HL-60 (cell line): ENCODE data around the gene PTDSS2.

Experiments used
- SPI1 ChIP-seq: IDR thresholded peaks from 2 replicates; pipeline ENCODE4 v1.6.1; 2012; ENCODE audit warnings: low read depth, mild to moderate bottlenecking, borderline replicate concordance
- TF ChIP-seq, protein P1 (sequence below): IDR thresholded peaks from one replicate; pipeline ENCODE4 v1.5.1; 2011; ENCODE audit warnings: low read length, control low read depth, inconsistent platforms; ENCODE audit not compliant: insufficient read depth

DNA sequence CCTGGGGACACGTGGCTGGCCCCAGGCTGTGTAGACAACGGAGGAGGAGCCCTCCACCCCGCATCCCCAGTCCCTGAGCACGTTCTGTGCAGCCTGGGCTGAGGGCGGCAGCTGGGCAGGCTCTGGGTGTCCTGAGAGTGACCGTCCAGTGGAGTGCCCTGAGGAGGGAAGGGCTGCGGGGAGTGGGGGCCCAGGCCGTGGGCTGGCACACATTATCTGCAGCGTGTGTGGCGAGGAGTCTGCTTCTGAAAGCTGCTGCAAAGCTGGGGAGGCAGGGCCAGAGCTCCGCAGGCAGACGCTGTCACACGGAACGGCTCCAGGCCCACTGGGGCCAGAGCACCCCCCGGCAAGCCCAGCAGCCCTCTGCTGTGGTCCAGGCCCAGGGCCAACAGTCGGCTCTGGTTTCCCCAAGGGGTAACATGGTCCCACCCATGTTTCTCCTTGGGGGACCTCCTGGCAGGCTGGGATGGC, 7.4 kb upstream of the PTDSS2 start:
- TF ChIP-seq, protein P1, sequence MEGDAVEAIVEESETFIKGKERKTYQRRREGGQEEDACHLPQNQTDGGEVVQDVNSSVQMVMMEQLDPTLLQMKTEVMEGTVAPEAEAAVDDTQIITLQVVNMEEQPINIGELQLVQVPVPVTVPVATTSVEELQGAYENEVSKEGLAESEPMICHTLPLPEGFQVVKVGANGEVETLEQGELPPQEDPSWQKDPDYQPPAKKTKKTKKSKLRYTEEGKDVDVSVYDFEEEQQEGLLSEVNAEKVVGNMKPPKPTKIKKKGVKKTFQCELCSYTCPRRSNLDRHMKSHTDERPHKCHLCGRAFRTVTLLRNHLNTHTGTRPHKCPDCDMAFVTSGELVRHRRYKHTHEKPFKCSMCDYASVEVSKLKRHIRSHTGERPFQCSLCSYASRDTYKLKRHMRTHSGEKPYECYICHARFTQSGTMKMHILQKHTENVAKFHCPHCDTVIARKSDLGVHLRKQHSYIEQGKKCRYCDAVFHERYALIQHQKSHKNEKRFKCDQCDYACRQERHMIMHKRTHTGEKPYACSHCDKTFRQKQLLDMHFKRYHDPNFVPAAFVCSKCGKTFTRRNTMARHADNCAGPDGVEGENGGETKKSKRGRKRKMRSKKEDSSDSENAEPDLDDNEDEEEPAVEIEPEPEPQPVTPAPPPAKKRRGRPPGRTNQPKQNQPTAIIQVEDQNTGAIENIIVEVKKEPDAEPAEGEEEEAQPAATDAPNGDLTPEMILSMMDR = no peak
- TF ChIP-seq SPI1 = no peak
